Heart right ventricle (tissue), 16 donors: ENCODE measurements around the gene TXNRD1. TPM values are rescaled to one million over a fixed set of nuclear protein-coding genes. Genes with fewer than 3 reads are reported as not detected.
"Not testable (repeated sequence)": the region's sequence is repeated elsewhere in the genome, so short reads cannot be mapped to it uniquely, and the experiment has no call there.

ENCODE experiments used
- ATAC-seq, 8 donors: fragments of 200-7000 bp; cut with Tn5 transposase; one replicate each; pipeline ENCODE4 v1.9.1; 2020; ENCODE audit warnings: mild to moderate bottlenecking in 8 of 8, moderate library complexity in 8 of 8, moderate number of reproducible peaks in 1 of 8
- DNase-seq, 2 donors: peaks; one replicate each; pipeline ENCODE4 v3.0.0-alpha.2; 2020
- H3K27ac ChIP-seq, 10 donors: fragments of 200-600 bp; sonication (generic) in 2 of 10; one replicate each; pipeline versions ENCODE4 v1.5.0 to v1.8.0; 2020 to 2022; ENCODE audit warnings: mild to moderate bottlenecking in 3 of 10
- H3K27me3 ChIP-seq, 7 donors: fragments of 200-600 bp; one replicate each; pipeline ENCODE4 v1.8.0; 2021 to 2022; ENCODE audit warnings: mild to moderate bottlenecking in 2 of 7
- H3K36me3 ChIP-seq, 9 donors: fragments of 200-600 bp; sonication (generic) in 1 of 9; one replicate each; pipeline versions ENCODE4 v1.5.0 to v1.8.0; 2020 to 2022; ENCODE audit warnings: mild to moderate bottlenecking in 2 of 9
- H3K4me1 ChIP-seq, 9 donors: fragments of 200-600 bp; sonication (generic) in 1 of 9; one replicate each; pipeline versions ENCODE4 v1.5.0 to v1.8.0; 2020 to 2022; ENCODE audit warnings: mild to moderate bottlenecking in 4 of 9
- H3K4me3 ChIP-seq, 10 donors: fragments of 200-600 bp; sonication (generic) in 2 of 10; one replicate each; pipeline versions ENCODE4 v1.5.0 to v1.8.0; 2020 to 2022; ENCODE audit warnings: mild to moderate bottlenecking in 7 of 10, moderate library complexity in 2 of 10
- H3K9me3 ChIP-seq, 11 donors: fragments of 200-600 bp in 10 of 11; sonication (generic) in 2 of 11; one replicate each; pipeline versions ENCODE4 v1.5.0 to v1.8.0; 2013 to 2022; ENCODE audit warnings: mild to moderate bottlenecking in 2 of 11, control low read depth in 1 of 11, moderate library complexity in 1 of 11
- WGBS, 2 donors: extraction: QIAGEN DNeasy Blood & Tissue Kit; methylation state at CpG; one replicate each; pipeline ENCODE4 v1.1.7; 2013; ENCODE audit warnings: inconsistent platforms in 1 of 2; 5-methylcytosine and 5-hydroxymethylcytosine counted together
- intact Hi-C, 10 donors: fragments of 100-400 bp; cut with DNase I; formaldehyde crosslinking; loops; one replicate each; pipeline versions ENCODE4 v1.11.1 to v1.14.2; 2022
- polyA plus RNA-seq, 2 donors: library from polyadenylated mRNA; stranded (reverse); fragments of 200-250 nt; gene quantifications; one replicate each; pipeline ENCODE4 v1.2.3, GENCODE V29; 2013
- total RNA-seq, 10 donors: library from RNA; stranded (reverse); fragmentation: NEBNext Ultra II Directional in 3 of 10; extraction: Animal tissue kit (Norgen Biotek cat#: 25700) in 3 of 10; gene quantifications; one replicate each; pipeline versions ENCODE4 v1.2.1 to v1.2.4, GENCODE V29; 2021 to 2023
- TF ChIP-seq, protein P1 (sequence below), 9 donors: fragments of 200-600 bp; sonication (generic) in 2 of 9; IDR thresholded peaks; one replicate each; pipeline versions ENCODE4 v1.5.0 to v1.8.0; 2021 to 2022; ENCODE audit warnings: antibody characterized with exemption in 9 of 9, mild to moderate bottlenecking in 5 of 9, moderate library complexity in 1 of 9
- donor health status: Arrhythmogenic right ventricular cardiomyopathy.
- donor health status: ischemic (EF 13 %, LVEDD 7.1; RV severe dilation, severe dysfunction).
- donor health status: healthy with polysubstance abuse.
- donor health status: DM: no; HTN: yes; CAD: no.
- donor health status: DM: no; HTN: no; CAD: no.
- donor health status: ischemic (EF 25% LVEDD 6.9; RV normal size, moderate dysfunction).
- donor health status: ischemic (EF 25% LVEDD 5.7; RV mildly dilated, moderate dysfunction).
- donor health status: healthy.
- donor health status: DM: yes; HTN: yes; CAD: no.
- donor health status: Ischemic cardiomyopathy.
- donor health status: ischemic (EF 35%, LVEDD 5.7; RV mildly dilated, moderate dysfunction).
- donor health status: nonischemic (EF 11% LVEDD 7.7; RV severe dilation, severe dysfunction).
- donor health status: DM: yes; HTN: yes; CAD: no.
- donor health status: PGD.
- donor health status: ischemic (EF 29% LVEDD 5.4; RV normal size, mild dysfunction).
- donor health status: nonischemic (EF 23%, LVEDD 6.1; RV moderate dilation, normal function).

Gene TXNRD1
- total and polyA plus RNA-seq, 12 donors = 20.6 to 113 (median 79.5) TPM

DNA sequence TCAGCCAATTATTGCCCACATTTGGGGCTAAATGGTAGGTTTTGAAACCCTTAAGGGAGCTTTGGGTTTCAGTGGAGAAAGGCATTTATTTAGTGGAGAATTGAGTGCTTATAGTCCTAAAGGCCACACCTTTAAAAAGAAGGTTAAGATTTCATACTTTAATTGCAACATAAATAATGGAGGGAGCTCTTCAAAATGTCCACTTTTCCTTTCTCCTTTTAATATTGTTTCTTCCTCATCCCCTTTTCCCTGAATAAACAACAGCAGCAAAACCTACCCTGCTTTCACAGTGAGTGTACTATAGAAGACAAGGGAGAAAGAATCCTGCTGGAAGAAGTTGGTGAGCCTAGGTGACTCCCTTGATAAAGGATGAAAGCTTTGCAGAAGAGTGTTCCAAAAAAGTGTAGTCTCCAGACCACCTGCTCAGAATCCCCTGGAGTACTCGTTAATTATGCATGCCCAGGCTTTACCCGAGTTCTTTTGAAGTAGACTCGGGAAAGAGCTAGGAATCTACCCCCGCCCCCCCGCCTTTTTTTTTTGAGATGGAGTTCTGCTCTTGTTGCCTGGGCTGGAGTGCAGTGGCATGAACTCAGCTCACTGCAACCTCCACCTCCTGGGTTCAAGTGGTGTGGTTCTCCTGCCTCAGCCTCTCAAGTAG is 76.4 kb downstream of the TXNRD1 start:
- no peak overlapping the region for H3K4me3 ChIP-seq
- intact Hi-C loops = loop anchor here in 1 of 10 donors (5.0 kb wide), 1 partner anchor 75 kb away; the partner anchor contains the start of gene TXNRD1
- H3K4me1 ChIP-seq = peaks cover 0 to 63% (median 55%) of the 10 kb centered on the region in 9 donors
- WGBS, 2 donors = 75 to 79% methylated on average over 5 of the region's 5 CpGs
- no peaks in the 10 kb centered on the region for H3K9me3 ChIP-seq
- peaks cover 0 to 72% (median 17%) of the 10 kb centered on the region in 9 donors for H3K36me3 ChIP-seq
- TF ChIP-seq, protein P1, sequence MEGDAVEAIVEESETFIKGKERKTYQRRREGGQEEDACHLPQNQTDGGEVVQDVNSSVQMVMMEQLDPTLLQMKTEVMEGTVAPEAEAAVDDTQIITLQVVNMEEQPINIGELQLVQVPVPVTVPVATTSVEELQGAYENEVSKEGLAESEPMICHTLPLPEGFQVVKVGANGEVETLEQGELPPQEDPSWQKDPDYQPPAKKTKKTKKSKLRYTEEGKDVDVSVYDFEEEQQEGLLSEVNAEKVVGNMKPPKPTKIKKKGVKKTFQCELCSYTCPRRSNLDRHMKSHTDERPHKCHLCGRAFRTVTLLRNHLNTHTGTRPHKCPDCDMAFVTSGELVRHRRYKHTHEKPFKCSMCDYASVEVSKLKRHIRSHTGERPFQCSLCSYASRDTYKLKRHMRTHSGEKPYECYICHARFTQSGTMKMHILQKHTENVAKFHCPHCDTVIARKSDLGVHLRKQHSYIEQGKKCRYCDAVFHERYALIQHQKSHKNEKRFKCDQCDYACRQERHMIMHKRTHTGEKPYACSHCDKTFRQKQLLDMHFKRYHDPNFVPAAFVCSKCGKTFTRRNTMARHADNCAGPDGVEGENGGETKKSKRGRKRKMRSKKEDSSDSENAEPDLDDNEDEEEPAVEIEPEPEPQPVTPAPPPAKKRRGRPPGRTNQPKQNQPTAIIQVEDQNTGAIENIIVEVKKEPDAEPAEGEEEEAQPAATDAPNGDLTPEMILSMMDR (IDR thresholded peaks at IDR 0.05) = no peak
- no peak overlapping the region for H3K27ac ChIP-seq
- no peaks in the 10 kb centered on the region for H3K27me3 ChIP-seq
- DNase-seq = no peak
- ATAC-seq = no peak

DNA sequence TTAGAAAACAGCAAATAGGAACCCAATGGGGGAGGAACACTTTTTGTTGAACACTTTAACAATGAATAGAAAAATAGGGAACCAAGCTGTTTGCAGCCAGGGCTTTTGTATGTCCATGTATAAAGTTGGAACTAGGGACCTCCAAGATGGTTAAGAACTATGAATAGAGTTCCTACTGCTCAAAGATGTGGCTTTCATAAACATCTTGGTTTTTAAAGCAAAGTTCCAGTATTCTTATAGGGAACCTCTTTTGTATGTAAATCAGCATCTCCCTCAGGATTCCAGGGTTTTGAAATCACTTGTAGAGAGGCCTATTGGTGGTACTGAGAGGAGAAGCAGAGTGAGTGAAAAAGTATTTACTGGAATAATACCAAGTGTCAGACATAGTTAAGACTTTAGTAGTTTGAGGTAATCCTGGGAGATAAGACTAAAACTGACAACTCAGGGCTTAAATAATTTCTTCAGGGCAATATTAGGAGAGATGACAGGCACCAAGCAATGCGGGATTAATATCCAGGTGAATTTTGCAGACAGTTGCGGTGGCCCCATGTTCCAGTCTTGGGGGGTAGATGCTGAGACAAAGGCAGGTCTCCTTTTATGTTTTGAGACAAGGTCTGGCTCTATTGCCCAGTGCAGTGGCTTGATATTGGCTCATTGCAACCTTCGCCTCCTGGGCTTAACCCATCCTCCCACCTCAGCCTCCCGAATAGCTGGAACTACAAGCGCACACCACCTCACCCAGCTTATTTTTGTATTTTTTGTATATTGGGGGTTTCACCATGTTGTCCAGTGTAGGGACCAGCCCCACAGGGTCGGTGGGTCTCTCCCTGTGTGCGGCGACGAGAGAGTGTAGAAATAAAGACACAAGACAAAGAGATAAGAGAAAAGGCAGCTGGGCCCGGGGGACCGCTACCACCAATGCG is 77.6 kb downstream of the TXNRD1 start:
- TF ChIP-seq, protein P1 (IDR thresholded peaks at IDR 0.05) = no peak
- no peak overlapping the region for H3K27ac ChIP-seq
- H3K4me3 ChIP-seq = no peak overlapping the region
- DNase-seq (no peak), ATAC-seq (no peak)
- H3K36me3 ChIP-seq = peaks cover 0 to 84% (median 17%) of the 10 kb centered on the region in 9 donors
- H3K4me1 ChIP-seq = peaks cover 0 to 62% (median 51%) of the 10 kb centered on the region in 9 donors
- intact Hi-C loops = loop anchor here in 1 of 10 donors (5.0 kb wide), 1 partner anchor 76 kb away; the partner anchor contains the start of gene TXNRD1
- no peaks in the 10 kb centered on the region for H3K27me3 ChIP-seq
- H3K9me3 ChIP-seq = no peaks in the 10 kb centered on the region
- WGBS, 2 donors = 96 to 97% methylated on average over 12 of the region's 12 CpGs

DNA sequence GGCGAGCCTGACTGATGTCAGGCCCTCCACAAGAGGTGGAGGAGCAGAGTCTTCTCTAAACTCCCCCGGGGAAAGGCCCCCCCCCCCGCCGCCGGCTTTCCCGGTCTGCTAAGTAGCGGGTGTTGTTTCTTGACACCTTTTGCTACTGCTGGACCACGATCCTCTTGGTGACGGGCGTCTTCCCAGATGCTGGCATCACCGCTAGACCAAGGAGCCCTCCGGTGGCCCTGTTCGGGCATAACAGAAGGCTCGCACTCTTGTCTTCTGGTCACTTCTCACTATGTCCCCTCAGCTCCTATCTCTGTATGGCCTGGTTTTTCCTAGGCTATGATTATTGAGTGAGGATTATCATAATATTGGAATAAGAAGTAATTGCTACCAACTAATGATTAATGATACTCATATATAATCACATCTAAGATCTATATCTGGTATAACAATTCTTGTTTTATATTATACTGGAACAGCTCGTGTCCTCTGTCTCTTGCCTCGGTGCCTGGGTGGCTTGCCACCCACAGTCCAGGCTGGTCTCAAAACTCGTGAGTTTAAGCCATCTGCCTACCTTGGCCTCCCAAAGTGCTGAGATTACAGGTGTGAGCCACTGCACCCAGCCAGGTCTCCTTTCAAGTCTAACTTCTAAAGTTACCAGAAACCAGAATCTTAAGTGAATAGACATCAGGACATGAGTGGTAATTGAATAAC is 78.7 kb downstream of the TXNRD1 start:
- intact Hi-C loops = loop anchor here in 1 of 10 donors (5.0 kb wide), 1 partner anchor 77 kb away; the partner anchor contains the start of gene TXNRD1
- WGBS, 2 donors = 70 to 73% methylated on average over 16 of the region's 17 CpGs
- not testable (repeated sequence) for ATAC-seq, H3K9me3 ChIP-seq, H3K27me3 ChIP-seq, H3K4me3 ChIP-seq, H3K27ac ChIP-seq
- DNase-seq = peak in 1 of 2 donors; percentile 31
- H3K36me3 ChIP-seq = peaks cover 0 to 95% (median 17%) of the 10 kb centered on the region in 9 donors
- TF ChIP-seq, protein P1 (IDR thresholded peaks at IDR 0.05) = peak in 3 of 9 donors; percentile 26 to 33 (median 33)
- peaks cover 0 to 62% (median 45%) of the 10 kb centered on the region in 9 donors for H3K4me1 ChIP-seq
